HS-5 (cell line): ENCODE data around the gene TRAPPC10.

Experiments used
- DNase-seq: peaks from one replicate; pipeline ENCODE4 v3.0.0-alpha.2; 2012; ENCODE audit warnings: low read depth

TRAPPC10 gene

GRCh38 chr21:44066116-44066515 lies 54.0 kb downstream of the TRAPPC10 start:
- no peak for DNase-seq

- no peak for DNase-seq
Observed at GRCh38 chr21:44067011-44067839, 55.1 kb downstream of the TRAPPC10 start.

GRCh38 chr21:44070391-44070790 lies 58.3 kb downstream of the TRAPPC10 start:
- DNase-seq, result no peak

- no peak for DNase-seq
Observed at GRCh38 chr21:44071359-44072104, 59.4 kb downstream of the TRAPPC10 start.

- no peak for DNase-seq
Observed at GRCh38 chr21:44072111-44072510, 60.0 kb downstream of the TRAPPC10 start.

GRCh38 chr21:44074315-44074958 lies 62.3 kb downstream of the TRAPPC10 start:
- no peak for DNase-seq

GRCh38 chr21:44076316-44076715 lies 64.2 kb downstream of the TRAPPC10 start:
- no peak for DNase-seq

GRCh38 chr21:44078411-44078981 lies 66.4 kb downstream of the TRAPPC10 start:
- no peak for DNase-seq

- no peak for DNase-seq
Observed at GRCh38 chr21:44079446-44079845, 67.3 kb downstream of the TRAPPC10 start.

- no peak for DNase-seq
Observed at GRCh38 chr21:44079846-44080245, 67.7 kb downstream of the TRAPPC10 start.

- DNase-seq, result no peak
Observed at GRCh38 chr21:44082648-44083440, 70.7 kb downstream of the TRAPPC10 start.

- DNase-seq, result no peak
Observed at GRCh38 chr21:44083631-44084291, 71.7 kb downstream of the TRAPPC10 start.

GRCh38 chr21:44084496-44085241 lies 72.6 kb downstream of the TRAPPC10 start:
- DNase-seq, result no peak

GRCh38 chr21:44085491-44086321 lies 73.6 kb downstream of the TRAPPC10 start:
- DNase-seq, result no peak

- no peak for DNase-seq
Observed at GRCh38 chr21:44086636-44087425, 74.7 kb downstream of the TRAPPC10 start.

- no peak for DNase-seq
Observed at GRCh38 chr21:44087426-44088400, 75.6 kb downstream of the TRAPPC10 start.

GRCh38 chr21:44088401-44088780 lies 76.3 kb downstream of the TRAPPC10 start:
- DNase-seq, result no peak
